Neural cell (in vitro differentiated cells): ENCODE measurements around the gene SMIM7. TPM values are rescaled to one million over a fixed set of nuclear protein-coding genes. Genes with fewer than 3 reads are reported as not detected.

Source experiments
- H2AFZ ChIP-seq: fragments of 200-600, 300-800 bp; sonication (generic), shearing (Covaris generic); 2 replicates; pipeline ENCODE4 v1.6.0; 2014; ENCODE audit warnings: low read depth, mild to moderate bottlenecking, antibody characterized with exemption, low read length, moderate library complexity
- H3F3A ChIP-seq: fragments of 200-600 bp; shearing (Covaris generic); 2 replicates; pipeline ENCODE4 v1.6.1; 2016; ENCODE audit warnings: mild to moderate bottlenecking, moderate library complexity, mixed read lengths, antibody characterized with exemption, low read length; ENCODE audit not compliant: insufficient read depth, poor library complexity, severe bottlenecking
- H3K27ac ChIP-seq: fragments of 200-600, 300-800 bp; sonication (generic), shearing (Covaris generic); 2 replicates; pipeline ENCODE4 v1.5.1; 2014; ENCODE audit warnings: mild to moderate bottlenecking, low read length, moderate library complexity
- H3K27me3 ChIP-seq: fragments of 300-800, 200-600 bp; sonication (generic), shearing (Covaris generic); 2 replicates; pipeline ENCODE4 v1.6.0; 2014; ENCODE audit warnings: mild to moderate bottlenecking, low read depth, low read length, moderate library complexity; ENCODE audit not compliant: insufficient read depth
- H3K36me3 ChIP-seq: fragments of 300-800, 200-600 bp; sonication (generic), shearing (Covaris generic); 2 replicates; pipeline ENCODE4 v1.5.1; 2014; ENCODE audit warnings: mild to moderate bottlenecking, antibody characterized with exemption, low read length, moderate library complexity; ENCODE audit not compliant: insufficient read depth
- H3K4me2 ChIP-seq: fragments of 300-800, 200-600 bp; sonication (generic), shearing (Covaris generic); 2 replicates; pipeline ENCODE4 v1.6.0; 2014; ENCODE audit warnings: mild to moderate bottlenecking, low read length
- H3K4me3 ChIP-seq: fragments of 300-800, 200-600 bp; sonication (generic), shearing (Covaris generic); 2 replicates; pipeline ENCODE4 v1.5.1; 2014; ENCODE audit warnings: mild to moderate bottlenecking, low read length, moderate library complexity
- H3K79me2 ChIP-seq: fragments of 200-600 bp; shearing (Covaris generic); replicated peaks from 2 replicates; pipeline ENCODE4 v1.6.0; 2014; ENCODE audit warnings: mild to moderate bottlenecking, low read length, moderate library complexity; ENCODE audit not compliant: insufficient read depth
- H3K9ac ChIP-seq: fragments of 300-800, 200-600 bp; sonication (generic), shearing (Covaris generic); 2 replicates; pipeline ENCODE4 v1.6.1; 2016; ENCODE audit warnings: mild to moderate bottlenecking, low read length, mixed read lengths
- H3K9me2 ChIP-seq: fragments of 200-600 bp; shearing (Covaris generic); 2 replicates; pipeline ENCODE4 v1.6.1; 2016; ENCODE audit warnings: mild to moderate bottlenecking, low read length, mixed read lengths; ENCODE audit not compliant: insufficient read depth
- H3K9me3 ChIP-seq: fragments of 200-600, 300-800 bp; sonication (generic), shearing (Covaris generic); 2 replicates; pipeline ENCODE4 v1.6.1; 2016; ENCODE audit warnings: mild to moderate bottlenecking, mixed run types, low read length, moderate library complexity, mixed read lengths
- H4K20me1 ChIP-seq: fragments of 200-600 bp; shearing (Covaris generic); 2 replicates; pipeline ENCODE4 v1.6.1; 2016; ENCODE audit warnings: mild to moderate bottlenecking, mixed run types; ENCODE audit not compliant: insufficient read depth
- CTCF ChIP-seq: fragments of 450-650 bp; IDR thresholded peaks from 2 replicates; pipeline ENCODE4 v1.5.1; 2014; ENCODE audit warnings: antibody characterized with exemption, mild to moderate bottlenecking, moderate library complexity; ENCODE audit not compliant: poor library complexity, severe bottlenecking
- EP300 ChIP-seq: fragments of 450-650 bp; conservative IDR thresholded peaks from 2 replicates; pipeline ENCODE4 v1.6.1; 2014; ENCODE audit warnings: antibody characterized with exemption, mild to moderate bottlenecking, moderate library complexity; ENCODE audit not compliant: poor library complexity, severe bottlenecking
- EZH2 ChIP-seq: fragments of 200-600, 300-800 bp; shearing (Covaris generic), sonication (generic); IDR thresholded peaks from 2 replicates; pipeline ENCODE4 v1.6.1; 2014; ENCODE audit warnings: antibody characterized with exemption, low read length, borderline replicate concordance, mild to moderate bottlenecking; ENCODE audit not compliant: insufficient read depth, poor library complexity, severe bottlenecking
- MXI1 ChIP-seq: fragments of 450-650 bp; conservative IDR thresholded peaks from 2 replicates; pipeline ENCODE4 v1.6.1; 2014; ENCODE audit warnings: antibody characterized with exemption, mild to moderate bottlenecking; ENCODE audit not compliant: poor library complexity, severe bottlenecking
- POLR2AphosphoS5 ChIP-seq: IDR thresholded peaks from 2 replicates; pipeline ENCODE4 v1.6.1; 2012
- RAD21 ChIP-seq: fragments of 450-650 bp; conservative IDR thresholded peaks from 2 replicates; pipeline ENCODE4 v1.6.1; 2014; ENCODE audit warnings: antibody characterized with exemption, mild to moderate bottlenecking, moderate library complexity
- SMC3 ChIP-seq: fragments of 450-650 bp; conservative IDR thresholded peaks from 2 replicates; pipeline ENCODE4 v1.6.1; 2014; ENCODE audit warnings: antibody characterized with exemption, mild to moderate bottlenecking, moderate library complexity; ENCODE audit not compliant: poor library complexity
- TAF1 ChIP-seq: IDR thresholded peaks from 2 replicates; pipeline ENCODE4 v1.6.1; 2012; ENCODE audit warnings: low read depth
- polyA plus RNA-seq: library from polyadenylated mRNA; depleted of rRNA; stranded (reverse); fragments of >200 nt; gene quantifications from 2 replicates; pipeline ENCODE4 v1.2.3, GENCODE V29; 2014
- TF ChIP-seq, protein P1 (sequence below): IDR thresholded peaks from 2 replicates; pipeline ENCODE4 v1.6.1; 2012; ENCODE audit warnings: borderline replicate concordance

SMIM7 gene
- polyA plus RNA-seq, 1 donor from 2014 or later = 153 TPM

- Histone ChIP-seq H3K9me3 (no peaks in the 10 kb centered on the region), H3K4me2 (no peak overlapping the region), H2AFZ (no peak overlapping the region), H3K9me2 (no peaks in the 10 kb centered on the region), H3K79me2 (peaks cover 64% of the 10 kb centered on the region), H3K27ac (no peak overlapping the region), H3K27me3 (no peaks in the 10 kb centered on the region), H3F3A (no peaks in the 10 kb centered on the region), H4K20me1 (peaks cover 5% of the 10 kb centered on the region), H3K9ac (no peak overlapping the region), H3K36me3 (no peaks in the 10 kb centered on the region), H3K4me3 (no peak overlapping the region)
- no peak for TF ChIP-seq TAF1
- no peak for TF ChIP-seq EP300
- no peak for TF ChIP-seq EZH2
- no peak for TF ChIP-seq MXI1
- no peak for TF ChIP-seq POLR2AphosphoS5
- TF ChIP-seq CTCF = no peak
- TF ChIP-seq SMC3 = no peak
- TF ChIP-seq RAD21 = no peak
- TF ChIP-seq, protein P1, sequence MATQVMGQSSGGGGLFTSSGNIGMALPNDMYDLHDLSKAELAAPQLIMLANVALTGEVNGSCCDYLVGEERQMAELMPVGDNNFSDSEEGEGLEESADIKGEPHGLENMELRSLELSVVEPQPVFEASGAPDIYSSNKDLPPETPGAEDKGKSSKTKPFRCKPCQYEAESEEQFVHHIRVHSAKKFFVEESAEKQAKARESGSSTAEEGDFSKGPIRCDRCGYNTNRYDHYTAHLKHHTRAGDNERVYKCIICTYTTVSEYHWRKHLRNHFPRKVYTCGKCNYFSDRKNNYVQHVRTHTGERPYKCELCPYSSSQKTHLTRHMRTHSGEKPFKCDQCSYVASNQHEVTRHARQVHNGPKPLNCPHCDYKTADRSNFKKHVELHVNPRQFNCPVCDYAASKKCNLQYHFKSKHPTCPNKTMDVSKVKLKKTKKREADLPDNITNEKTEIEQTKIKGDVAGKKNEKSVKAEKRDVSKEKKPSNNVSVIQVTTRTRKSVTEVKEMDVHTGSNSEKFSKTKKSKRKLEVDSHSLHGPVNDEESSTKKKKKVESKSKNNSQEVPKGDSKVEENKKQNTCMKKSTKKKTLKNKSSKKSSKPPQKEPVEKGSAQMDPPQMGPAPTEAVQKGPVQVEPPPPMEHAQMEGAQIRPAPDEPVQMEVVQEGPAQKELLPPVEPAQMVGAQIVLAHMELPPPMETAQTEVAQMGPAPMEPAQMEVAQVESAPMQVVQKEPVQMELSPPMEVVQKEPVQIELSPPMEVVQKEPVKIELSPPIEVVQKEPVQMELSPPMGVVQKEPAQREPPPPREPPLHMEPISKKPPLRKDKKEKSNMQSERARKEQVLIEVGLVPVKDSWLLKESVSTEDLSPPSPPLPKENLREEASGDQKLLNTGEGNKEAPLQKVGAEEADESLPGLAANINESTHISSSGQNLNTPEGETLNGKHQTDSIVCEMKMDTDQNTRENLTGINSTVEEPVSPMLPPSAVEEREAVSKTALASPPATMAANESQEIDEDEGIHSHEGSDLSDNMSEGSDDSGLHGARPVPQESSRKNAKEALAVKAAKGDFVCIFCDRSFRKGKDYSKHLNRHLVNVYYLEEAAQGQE = no peak
Measured at GRCh38 chr19:16624236-16624635, 35.7 kb downstream of the SMIM7 start.

DNA sequence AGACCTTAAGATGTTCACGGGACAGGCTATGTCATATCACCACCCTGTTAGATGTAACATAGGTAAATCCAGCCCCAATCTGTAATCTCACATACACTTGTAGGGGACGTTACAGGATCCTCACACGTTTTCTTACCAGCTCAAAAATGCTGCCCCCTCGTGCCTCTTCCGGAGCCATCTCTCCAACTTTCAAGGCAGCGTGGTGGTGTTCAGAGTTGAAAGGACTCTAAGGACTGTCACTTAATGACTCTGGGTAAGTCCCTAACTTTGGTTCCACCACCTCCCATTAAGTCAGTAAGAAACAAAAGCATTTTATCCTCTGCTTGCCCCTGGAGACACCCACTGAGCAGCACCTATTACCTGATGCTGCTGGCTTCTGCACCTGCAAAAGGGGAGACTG lies 36.4 kb downstream of the SMIM7 start:
- H3K27ac ChIP-seq = no peak overlapping the region
- TF ChIP-seq RAD21 (no peak), TAF1 (no peak), EZH2 (no peak), SMC3 (no peak), EP300 (no peak), CTCF (no peak), MXI1 (no peak), POLR2AphosphoS5 (no peak)
- TF ChIP-seq, protein P1 = no peak
- H3F3A ChIP-seq = no peaks in the 10 kb centered on the region
- peaks cover 5% of the 10 kb centered on the region for H4K20me1 ChIP-seq
- no peaks in the 10 kb centered on the region for H3K27me3 ChIP-seq
- H3K79me2 ChIP-seq = peaks cover 67% of the 10 kb centered on the region
- H3K4me2 ChIP-seq = no peak overlapping the region
- H3K4me3 ChIP-seq = no peak overlapping the region
- no peak overlapping the region for H2AFZ ChIP-seq
- H3K9me2 ChIP-seq = no peaks in the 10 kb centered on the region
- no peaks in the 10 kb centered on the region for H3K9me3 ChIP-seq
- H3K9ac ChIP-seq = no peak overlapping the region
- H3K36me3 ChIP-seq = no peaks in the 10 kb centered on the region
